MG63 (cell line): ENCODE data around the gene ZBTB49. TPM values are rescaled to one million over a fixed set of nuclear protein-coding genes. Genes with fewer than 3 reads are reported as not detected.
"Not testable (repeated sequence)": the region's sequence is repeated elsewhere in the genome, so short reads cannot be mapped to it uniquely, and the experiment has no call there.

Experiments used
- DNase-seq: peaks from one replicate; pipeline ENCODE4 v3.0.0-alpha.2; 2020
- H3K27me3 ChIP-seq: fragments of 250-450 bp; sonication (Bioruptor Pico); 2 replicates; pipeline ENCODE4 v1.5.1; 2020; ENCODE audit warnings: mild to moderate bottlenecking, moderate library complexity
- H3K36me3 ChIP-seq: fragments of 250-450 bp; sonication (Bioruptor Pico); 2 replicates; pipeline ENCODE4 v1.5.1; 2020; ENCODE audit warnings: mild to moderate bottlenecking, moderate library complexity
- H3K4me3 ChIP-seq: fragments of 250-450 bp; sonication (Bioruptor Pico); 2 replicates; pipeline ENCODE4 v1.5.1; 2020; ENCODE audit warnings: mild to moderate bottlenecking, moderate library complexity
- H3K9me3 ChIP-seq: fragments of 250-450 bp; sonication (Bioruptor Pico); 2 replicates; pipeline ENCODE4 v1.5.1; 2020; ENCODE audit warnings: mild to moderate bottlenecking, moderate library complexity
- total RNA-seq: library from RNA; depleted of rRNA; stranded (reverse); fragments of >200 nt; shearing (Covaris generic); gene quantifications from 2 replicates; pipeline ENCODE4 v1.2.3, GENCODE V29; 2014; ENCODE audit warnings: low replicate concordance; rRNA removed

The ZBTB49 gene, protein sequence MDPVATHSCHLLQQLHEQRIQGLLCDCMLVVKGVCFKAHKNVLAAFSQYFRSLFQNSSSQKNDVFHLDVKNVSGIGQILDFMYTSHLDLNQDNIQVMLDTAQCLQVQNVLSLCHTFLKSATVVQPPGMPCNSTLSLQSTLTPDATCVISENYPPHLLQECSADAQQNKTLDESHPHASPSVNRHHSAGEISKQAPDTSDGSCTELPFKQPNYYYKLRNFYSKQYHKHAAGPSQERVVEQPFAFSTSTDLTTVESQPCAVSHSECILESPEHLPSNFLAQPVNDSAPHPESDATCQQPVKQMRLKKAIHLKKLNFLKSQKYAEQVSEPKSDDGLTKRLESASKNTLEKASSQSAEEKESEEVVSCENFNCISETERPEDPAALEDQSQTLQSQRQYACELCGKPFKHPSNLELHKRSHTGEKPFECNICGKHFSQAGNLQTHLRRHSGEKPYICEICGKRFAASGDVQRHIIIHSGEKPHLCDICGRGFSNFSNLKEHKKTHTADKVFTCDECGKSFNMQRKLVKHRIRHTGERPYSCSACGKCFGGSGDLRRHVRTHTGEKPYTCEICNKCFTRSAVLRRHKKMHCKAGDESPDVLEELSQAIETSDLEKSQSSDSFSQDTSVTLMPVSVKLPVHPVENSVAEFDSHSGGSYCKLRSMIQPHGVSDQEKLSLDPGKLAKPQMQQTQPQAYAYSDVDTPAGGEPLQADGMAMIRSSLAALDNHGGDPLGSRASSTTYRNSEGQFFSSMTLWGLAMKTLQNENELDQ
- total RNA-seq, result 0.52 and 3.3 TPM in 2 replicates

DNA sequence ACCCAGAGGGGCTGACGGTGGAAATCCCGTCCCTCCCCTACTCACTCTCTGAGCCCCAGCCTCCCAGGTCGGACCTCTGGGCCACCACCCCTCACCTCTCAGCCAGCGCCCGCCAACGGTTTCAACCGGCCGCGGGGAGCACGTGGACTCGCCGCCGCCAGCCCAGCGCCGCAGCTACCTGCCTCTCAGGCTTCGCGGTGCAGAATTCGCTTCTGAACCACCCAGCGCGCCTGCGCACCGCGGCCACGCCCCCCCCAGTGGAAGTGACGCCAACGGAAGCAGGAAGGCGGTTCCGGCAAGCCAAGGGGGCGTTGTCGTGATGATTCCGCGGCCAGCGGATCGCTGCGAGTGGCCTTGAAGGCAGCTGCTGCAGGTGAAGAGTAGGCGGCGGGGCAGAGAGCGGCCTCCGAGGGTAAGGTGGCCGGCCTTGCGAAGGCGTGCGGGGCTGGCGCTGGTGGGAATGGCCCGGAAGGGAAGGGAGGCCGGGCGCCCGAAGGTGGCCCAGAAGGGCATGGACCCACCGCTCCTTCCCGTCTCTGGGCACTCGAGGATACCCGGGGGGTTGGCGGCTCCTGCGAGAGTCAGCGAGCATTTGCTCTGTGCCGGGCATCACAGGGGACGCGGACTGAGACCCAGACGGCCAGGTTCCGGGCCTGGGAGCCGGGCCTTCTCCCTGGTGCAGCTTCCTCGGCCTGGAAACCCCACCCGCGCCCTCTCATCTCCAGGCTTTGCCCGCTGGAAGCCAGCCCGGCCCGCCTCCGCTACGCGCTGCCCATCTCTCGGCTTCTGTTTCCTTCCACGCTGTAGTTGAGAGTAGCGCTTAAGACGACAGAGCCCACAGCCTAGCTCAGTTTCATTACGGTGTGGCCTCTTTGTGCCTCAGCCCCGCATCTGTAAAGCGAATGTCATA, at the start of gene ZBTB49, which contains the start of gene LYAR:
TSS of gene ZBTB49 (plus strand) at position 311 of the 910 bp plus-strand sequence. CDS start 9,695 bp downstream, outside the sequence.
TSS of gene LYAR (minus strand) at position 214 of the 910 bp plus-strand sequence. CDS start 6,412 bp downstream, outside the sequence.
- Histone ChIP-seq H3K9me3 (no peaks in the 10 kb centered on the region), H3K4me3 (peak within 1 kb of the TSS; percentile 89), H3K36me3 (peaks cover 5% of the 10 kb centered on the region), H3K27me3 (no peaks in the 10 kb centered on the region)
- peak; percentile 85 for DNase-seq

- Histone ChIP-seq H3K9me3 (no peaks in the 10 kb centered on the region), H3K4me3 (no peak overlapping the region), H3K27me3 (no peaks in the 10 kb centered on the region), H3K36me3 (peaks cover 11% of the 10 kb centered on the region)
- DNase-seq, result no peak
Observed at GRCh38 chr4:4245172-4245571, 44.9 kb upstream of the ZBTB49 start.

DNA sequence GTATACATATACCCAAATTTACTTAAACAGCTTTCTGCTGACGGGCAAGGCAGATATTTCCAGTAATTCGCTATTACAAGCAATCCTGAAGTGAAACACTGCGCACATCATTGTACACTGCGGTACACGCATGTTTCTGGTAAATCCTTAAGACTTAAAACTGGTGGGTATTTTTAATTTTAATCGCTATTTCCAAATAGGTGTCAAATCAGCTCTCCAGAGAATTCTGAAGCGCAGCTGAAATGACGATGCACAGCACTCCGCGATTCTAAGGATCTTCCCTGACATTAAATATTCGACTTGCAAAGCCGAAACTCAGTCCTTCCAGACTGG, 42.4 kb upstream of the ZBTB49 start:
- H3K27me3 ChIP-seq, result no peaks in the 10 kb centered on the region

DNA sequence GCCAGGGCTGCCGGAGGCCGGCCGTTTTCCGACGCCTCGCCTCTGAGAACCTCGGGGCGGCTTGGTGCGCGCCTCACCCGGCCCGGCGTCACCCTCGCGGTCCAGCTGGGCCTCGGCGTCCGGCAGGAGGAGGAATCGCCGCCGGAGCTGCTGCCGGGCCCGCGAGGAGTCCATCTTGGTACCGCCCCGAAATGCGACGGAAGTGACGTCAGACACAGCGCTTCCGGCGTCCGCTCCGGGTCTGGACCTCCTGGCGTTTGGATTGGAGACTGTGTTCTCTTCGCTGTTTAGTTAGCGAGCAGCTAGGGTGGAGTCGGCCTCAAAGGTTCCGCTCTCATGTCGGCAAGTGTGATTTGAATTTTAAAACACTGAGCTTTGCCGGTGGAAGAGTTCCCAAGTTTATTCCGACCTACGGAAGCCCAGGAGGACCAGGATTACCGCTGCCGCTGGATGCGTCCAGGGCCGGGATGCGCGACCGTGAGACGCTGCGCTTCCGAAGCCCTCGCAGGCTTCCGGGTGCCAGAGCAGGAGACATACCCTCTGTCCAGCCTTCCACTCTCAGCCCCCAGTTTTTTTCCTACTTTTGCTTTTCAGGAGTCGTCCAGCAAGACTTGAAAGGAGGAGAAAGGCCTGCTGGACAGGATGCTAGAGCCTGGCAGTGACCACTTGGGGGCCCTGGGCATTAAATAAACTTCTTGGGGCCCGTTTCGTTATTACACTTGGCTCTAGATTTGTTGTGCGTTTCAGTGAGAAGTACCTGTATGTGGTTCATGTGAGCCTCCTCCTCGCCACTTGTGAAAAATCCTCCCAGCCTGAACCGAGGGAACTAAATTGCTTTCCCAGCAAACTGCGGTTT, 41.8 kb upstream of the ZBTB49 start, which contains the start of gene TMEM128:
TSS of gene TMEM128 (minus strand) at position 195 of the 856 bp plus-strand sequence. CDS start at position 174, 21 bp downstream.
- Histone ChIP-seq H3K4me3 (peak within 1 kb of the TSS; percentile 90), H3K9me3 (no peaks in the 10 kb centered on the region), H3K27me3 (no peaks in the 10 kb centered on the region), H3K36me3 (peaks cover 9% of the 10 kb centered on the region)
- DNase-seq, result peak; percentile 88

More for the DNA sequence above, 42.4 kb upstream of the ZBTB49 start:
- H3K36me3 ChIP-seq, result peaks cover 9% of the 10 kb centered on the region
- peak overlapping the region; percentile 90 for H3K4me3 ChIP-seq
- H3K9me3 ChIP-seq, result no peaks in the 10 kb centered on the region
- DNase-seq, result no peak

DNA sequence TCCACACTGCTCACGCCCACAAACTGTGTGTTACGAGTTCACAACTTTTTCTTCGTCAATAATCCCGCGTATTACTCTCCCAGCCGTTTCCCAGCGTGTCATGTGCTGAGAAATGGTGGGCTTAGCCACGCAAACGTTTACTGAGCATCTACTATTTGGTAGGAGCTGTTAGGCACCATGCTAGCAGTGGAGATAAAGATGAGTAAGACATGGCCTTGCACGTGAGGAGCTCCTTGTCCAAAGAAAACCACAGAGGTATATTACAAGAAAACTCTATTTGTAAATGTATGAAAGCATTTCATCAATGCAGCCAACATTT, 41.2 kb upstream of the ZBTB49 start:
- no peak for DNase-seq
- H3K27me3 ChIP-seq, result no peaks in the 10 kb centered on the region
- H3K9me3 ChIP-seq, result no peaks in the 10 kb centered on the region
- H3K4me3 ChIP-seq, result peak overlapping the region; percentile 90
- H3K36me3 ChIP-seq, result peaks cover 9% of the 10 kb centered on the region

DNA sequence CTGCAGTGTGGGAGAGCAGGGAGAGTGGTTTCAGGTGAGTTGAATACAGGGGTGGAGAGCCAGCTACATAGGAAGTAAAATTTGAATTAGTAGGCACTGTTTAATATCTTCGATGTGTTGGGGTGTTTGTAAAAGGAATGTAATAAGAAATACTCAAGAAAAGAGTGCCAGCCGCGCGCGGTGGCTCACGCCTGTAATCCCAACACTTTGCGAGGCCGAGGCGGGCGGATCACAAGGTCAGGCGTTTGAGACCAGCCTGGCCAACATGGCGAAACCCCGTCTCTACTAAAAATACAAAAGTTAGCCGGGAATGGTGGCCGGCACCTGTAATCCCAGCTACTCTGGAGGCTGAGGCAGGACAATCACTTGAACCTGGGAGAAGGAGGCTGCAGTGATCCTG, 40.7 kb upstream of the ZBTB49 start:
- DNase-seq, H3K36me3 ChIP-seq, H3K4me3 ChIP-seq: not testable (repeated sequence)

GRCh38 chr4:4249866-4250265, 40.2 kb upstream of the ZBTB49 start:
- Histone ChIP-seq H3K36me3 (peaks cover 9% of the 10 kb centered on the region), H3K9me3 (no peaks in the 10 kb centered on the region), H3K4me3 (no peak overlapping the region), H3K27me3 (no peaks in the 10 kb centered on the region)
- DNase-seq, result no peak

More for the DNA sequence above, 40.7 kb upstream of the ZBTB49 start:
- H3K27me3 ChIP-seq, H3K9me3 ChIP-seq: not testable (repeated sequence)

DNA sequence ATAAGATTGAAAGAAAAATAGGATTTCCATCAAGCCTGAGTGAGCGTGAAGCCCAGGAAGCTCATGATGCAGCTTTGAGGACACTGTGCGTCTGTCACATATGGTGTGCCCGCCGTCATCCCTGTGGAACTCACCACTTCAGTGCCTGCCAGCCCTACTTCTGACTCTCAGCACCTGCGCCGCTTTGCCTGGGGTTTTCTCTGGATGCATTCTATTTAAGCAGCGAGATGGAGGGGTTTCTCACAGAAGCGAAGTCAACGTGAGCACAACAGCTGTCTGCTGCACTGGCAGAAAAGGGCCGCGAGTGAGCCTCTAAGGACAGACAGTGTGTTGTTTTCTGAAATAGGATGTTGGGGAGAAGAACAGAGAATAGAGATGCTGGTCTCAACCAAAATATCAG, 35.9 kb upstream of the ZBTB49 start:
- Histone ChIP-seq H3K27me3 (no peaks in the 10 kb centered on the region), H3K36me3 (no peaks in the 10 kb centered on the region), H3K4me3 (no peak overlapping the region), H3K9me3 (no peaks in the 10 kb centered on the region)
- no peak for DNase-seq

- DNase-seq, result no peak
- Histone ChIP-seq H3K9me3 (no peaks in the 10 kb centered on the region), H3K27me3 (no peaks in the 10 kb centered on the region), H3K36me3 (no peaks in the 10 kb centered on the region), H3K4me3 (no peak overlapping the region)
Observed at GRCh38 chr4:4254666-4255065, 35.4 kb upstream of the ZBTB49 start.

- H3K4me3 ChIP-seq, result no peak overlapping the region
- no peaks in the 10 kb centered on the region for H3K27me3 ChIP-seq
- no peak for DNase-seq
- no peaks in the 10 kb centered on the region for H3K36me3 ChIP-seq
- H3K9me3 ChIP-seq, result no peaks in the 10 kb centered on the region
Observed at GRCh38 chr4:4256799-4257198, 33.3 kb upstream of the ZBTB49 start.

GRCh38 chr4:4257705-4258104, 32.3 kb upstream of the ZBTB49 start:
- not testable (repeated sequence) for H3K4me3 ChIP-seq, DNase-seq, H3K36me3 ChIP-seq, H3K9me3 ChIP-seq, H3K27me3 ChIP-seq

DNA sequence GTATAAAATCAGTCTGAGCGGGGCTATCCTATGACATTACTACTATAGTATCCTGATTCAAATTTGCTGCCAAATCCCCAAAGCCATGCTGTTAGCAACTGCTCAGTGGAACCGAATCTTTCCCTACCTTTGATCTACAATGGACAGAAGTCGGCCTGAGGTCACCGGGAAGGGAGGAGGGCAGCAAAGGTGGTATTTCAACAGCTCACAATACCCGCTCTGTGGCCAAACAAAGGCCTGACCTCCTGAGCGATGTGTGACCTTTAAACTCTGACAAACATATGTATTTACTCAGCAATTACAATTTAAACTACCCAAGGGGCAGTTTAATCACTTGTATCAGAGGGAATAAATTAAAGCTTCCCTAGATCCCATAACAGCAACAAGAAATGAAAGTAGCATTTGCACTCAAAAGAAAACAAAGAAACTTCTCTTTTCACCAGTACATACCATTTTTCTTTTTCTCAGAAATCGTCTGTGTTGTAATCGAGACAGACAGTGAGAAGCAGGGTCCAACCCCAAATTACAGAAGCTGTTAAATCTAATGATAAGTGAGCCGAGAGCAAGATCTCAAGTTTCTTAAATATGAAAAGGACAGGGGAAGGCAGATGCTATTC, 30.5 kb upstream of the ZBTB49 start:
- no peak for DNase-seq

GRCh38 chr4:4260185-4260751, 29.8 kb upstream of the ZBTB49 start:
- no peak for DNase-seq
- no peaks in the 10 kb centered on the region for H3K9me3 ChIP-seq
- H3K36me3 ChIP-seq, result no peaks in the 10 kb centered on the region
- H3K4me3 ChIP-seq, result no peak overlapping the region
- H3K27me3 ChIP-seq, result no peaks in the 10 kb centered on the region

More for the DNA sequence above, 30.5 kb upstream of the ZBTB49 start:
- Histone ChIP-seq H3K36me3 (no peaks in the 10 kb centered on the region), H3K27me3 (no peaks in the 10 kb centered on the region), H3K9me3 (no peaks in the 10 kb centered on the region), H3K4me3 (no peak overlapping the region)

DNA sequence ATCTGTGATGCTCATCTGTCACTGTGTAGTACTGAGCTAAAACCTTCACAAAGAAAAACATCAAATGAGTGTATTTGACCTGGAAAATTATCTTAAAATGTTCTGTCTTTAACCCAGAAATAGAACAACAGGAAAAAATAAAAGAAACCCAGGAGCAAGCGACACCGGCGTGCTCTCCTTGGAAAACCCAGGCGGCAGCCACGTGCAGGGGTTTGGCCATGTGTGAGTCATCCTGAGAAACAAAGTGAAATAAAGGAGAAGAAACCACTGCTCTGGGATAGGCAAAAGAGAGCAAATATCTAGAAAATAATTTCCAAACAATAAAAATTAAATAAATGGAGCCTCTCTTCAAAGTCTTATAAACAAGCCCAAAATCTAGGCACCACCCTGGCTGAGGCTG, 22.1 kb upstream of the ZBTB49 start:
- peaks cover 3% of the 10 kb centered on the region; the same call in 1 of the 2 replicates for H3K36me3 ChIP-seq
- DNase-seq, result no peak

DNA sequence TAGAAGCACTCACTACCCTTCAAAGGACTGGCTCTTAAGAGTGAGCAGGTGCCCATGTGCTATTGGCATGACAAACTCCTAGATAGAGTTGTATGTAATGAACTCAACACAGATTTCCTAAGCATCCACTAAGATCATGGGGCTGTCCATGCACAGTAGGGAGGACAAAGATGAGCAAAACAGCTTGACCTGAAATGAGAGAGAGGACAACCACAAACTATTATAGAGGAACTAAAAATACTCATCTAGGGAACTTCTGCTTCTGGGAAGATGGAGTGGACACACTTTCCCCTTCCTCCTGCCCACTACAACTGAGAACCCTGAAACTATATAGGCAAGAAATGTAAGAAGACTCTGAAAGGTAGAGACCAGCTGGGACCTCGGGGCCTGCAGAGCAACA, 21.3 kb upstream of the ZBTB49 start:
- Histone ChIP-seq H3K36me3 (peaks cover 3% of the 10 kb centered on the region; the same call in 1 of the 2 replicates), H3K9me3 (no peaks in the 10 kb centered on the region), H3K27me3 (no peaks in the 10 kb centered on the region), H3K4me3 (no peak overlapping the region)
- no peak for DNase-seq

More for the DNA sequence above, 22.1 kb upstream of the ZBTB49 start:
- no peaks in the 10 kb centered on the region for H3K27me3 ChIP-seq
- H3K4me3 ChIP-seq, result no peak overlapping the region
- H3K9me3 ChIP-seq, result no peaks in the 10 kb centered on the region
